Fibroblast of lung (primary cell): ENCODE data around the gene CAPN8.

Source experiments
- EZH2 ChIP-seq: IDR thresholded peaks from 2 replicates; pipeline ENCODE4 v1.5.1; 2012; ENCODE audit warnings: low read length, control low read depth, mild to moderate bottlenecking; ENCODE audit errors: missing control alignments
- TF ChIP-seq, protein P1 (sequence below), 2 donors: IDR thresholded peaks in 1 of 2; conservative IDR thresholded peaks in 1 of 2; 1 replicate in 1 of 2; 2 replicates in 1 of 2; pipeline ENCODE4 v1.5.1; 2011 to 2012; ENCODE audit warnings: low read length in 2 of 2, control low read depth in 1 of 2, inconsistent platforms in 1 of 2, low read depth in 1 of 2, mild to moderate bottlenecking in 1 of 2

DNA sequence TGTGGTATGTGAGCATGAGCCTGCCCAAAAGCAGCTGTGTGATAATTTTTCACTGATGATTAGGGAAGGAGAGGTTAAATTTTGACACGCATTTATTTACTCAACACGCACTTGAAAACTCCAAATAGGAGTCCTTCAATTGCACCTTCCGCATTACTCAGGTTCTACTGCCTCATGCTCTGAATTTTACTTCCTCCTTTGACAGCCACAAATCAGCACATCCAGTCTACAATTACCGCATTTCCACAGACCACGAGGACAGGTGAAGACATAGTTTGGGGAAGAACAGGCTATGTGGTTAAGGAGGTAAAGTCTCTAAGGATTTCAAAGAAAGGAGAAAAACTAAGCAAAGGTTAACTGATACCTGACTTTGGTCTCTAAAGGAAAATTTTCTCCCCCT lies 2.6 kb downstream of the CAPN8 start:
- TF ChIP-seq, protein P1, sequence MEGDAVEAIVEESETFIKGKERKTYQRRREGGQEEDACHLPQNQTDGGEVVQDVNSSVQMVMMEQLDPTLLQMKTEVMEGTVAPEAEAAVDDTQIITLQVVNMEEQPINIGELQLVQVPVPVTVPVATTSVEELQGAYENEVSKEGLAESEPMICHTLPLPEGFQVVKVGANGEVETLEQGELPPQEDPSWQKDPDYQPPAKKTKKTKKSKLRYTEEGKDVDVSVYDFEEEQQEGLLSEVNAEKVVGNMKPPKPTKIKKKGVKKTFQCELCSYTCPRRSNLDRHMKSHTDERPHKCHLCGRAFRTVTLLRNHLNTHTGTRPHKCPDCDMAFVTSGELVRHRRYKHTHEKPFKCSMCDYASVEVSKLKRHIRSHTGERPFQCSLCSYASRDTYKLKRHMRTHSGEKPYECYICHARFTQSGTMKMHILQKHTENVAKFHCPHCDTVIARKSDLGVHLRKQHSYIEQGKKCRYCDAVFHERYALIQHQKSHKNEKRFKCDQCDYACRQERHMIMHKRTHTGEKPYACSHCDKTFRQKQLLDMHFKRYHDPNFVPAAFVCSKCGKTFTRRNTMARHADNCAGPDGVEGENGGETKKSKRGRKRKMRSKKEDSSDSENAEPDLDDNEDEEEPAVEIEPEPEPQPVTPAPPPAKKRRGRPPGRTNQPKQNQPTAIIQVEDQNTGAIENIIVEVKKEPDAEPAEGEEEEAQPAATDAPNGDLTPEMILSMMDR (conservative IDR thresholded peaks at IDR 0.05 in 1 of 2, IDR thresholded peaks at IDR 0.05 in 1 of 2; ENCODE audit: low read depth in 1 of 2, low read length in 2 of 2): no peak
- no peak for TF ChIP-seq EZH2
